ENCODE measurements around the gene CDH4. TPM values are rescaled to one million over a fixed set of nuclear protein-coding genes. Genes with fewer than 3 reads are reported as not detected.

CDH4 gene
- total RNA-seq, 2 experiments from 2014 or later, result not detected

GRCh38 chr20:61685462-61685861 lies 433.4 kb downstream of the CDH4 start:
- intact Hi-C loops (cut with micrococcal nuclease; ENCODE audit: unreplicated experiment), result no loop called here

GRCh38 chr20:61686051-61686936 lies 434.2 kb downstream of the CDH4 start:
- no peak overlapping the region for H3K27ac ChIP-seq (ENCODE audit: low read depth, low read length, poor library complexity, severe bottlenecking)
- POLR2A ChIA-PET, result no interaction called here
- H3K36me3 ChIP-seq (ENCODE audit: insufficient read depth, low read length), result no peaks in the 10 kb centered on the region
- H3K4me3 ChIP-seq (ENCODE audit: low read depth, low read length, poor library complexity, severe bottlenecking), result no peak overlapping the region
- TF ChIP-seq CTCF (conservative IDR thresholded peaks at IDR 0.05; ENCODE audit: low read length), result no peak
- TF ChIP-seq EZH2phosphoT487 (IDR thresholded peaks at IDR 0.05; ENCODE audit: borderline replicate concordance, low read depth, low read length), result no peak
- CTCF ChIA-PET (ENCODE audit: unreplicated experiment), result no interaction called here
- H2AFZ ChIP-seq (ENCODE audit: low read length), result no peak overlapping the region
- H4K20me1 ChIP-seq (ENCODE audit: insufficient read depth, low read length), result no peaks in the 10 kb centered on the region
- no TSS peak for BruUV-seq (replicated peaks)
- no peaks in the 10 kb centered on the region for H3K79me2 ChIP-seq (ENCODE audit: insufficient read depth, low read depth, low read length)
- H3K4me1 ChIP-seq (ENCODE audit: insufficient read depth, low read length, poor library complexity, severe bottlenecking), result no peaks in the 10 kb centered on the region
- intact Hi-C loops (cut with micrococcal nuclease; ENCODE audit: unreplicated experiment), result no loop called here
- no peak overlapping the region for H3K4me2 ChIP-seq (ENCODE audit: low read length)
- no peaks in the 10 kb centered on the region for H3K9me3 ChIP-seq (ENCODE audit: low read length)
- DNase-seq (ENCODE audit: low spot score), result no peak
- H3K9me2 ChIP-seq (ENCODE audit: insufficient read depth, low read length), result no peaks in the 10 kb centered on the region

More at GRCh38 chr20:61685462-61685861, 433.4 kb downstream of the CDH4 start:
- Histone ChIP-seq H3K27ac (ENCODE audit: low read depth, low read length, poor library complexity, severe bottlenecking) (no peak overlapping the region), H4K20me1 (ENCODE audit: insufficient read depth, low read length) (no peaks in the 10 kb centered on the region), H3K9me3 (ENCODE audit: low read length) (no peaks in the 10 kb centered on the region), H2AFZ (ENCODE audit: low read length) (no peak overlapping the region), H3K4me1 (ENCODE audit: insufficient read depth, low read length, poor library complexity, severe bottlenecking) (no peaks in the 10 kb centered on the region), H3K4me2 (ENCODE audit: low read length) (no peak overlapping the region), H3K4me3 (ENCODE audit: low read depth, low read length, poor library complexity, severe bottlenecking) (no peak overlapping the region), H3K36me3 (ENCODE audit: insufficient read depth, low read length) (no peaks in the 10 kb centered on the region), H3K9me2 (ENCODE audit: insufficient read depth, low read length) (no peaks in the 10 kb centered on the region), H3K79me2 (ENCODE audit: insufficient read depth, low read depth, low read length) (no peaks in the 10 kb centered on the region)
- ChIA-PET CTCF (ENCODE audit: unreplicated experiment) (no interaction called here), POLR2A (no interaction called here)
- TF ChIP-seq EZH2phosphoT487 (IDR thresholded peaks at IDR 0.05; ENCODE audit: borderline replicate concordance, low read depth, low read length) (no peak), CTCF (conservative IDR thresholded peaks at IDR 0.05; ENCODE audit: low read length) (no peak)
- no peak for DNase-seq (ENCODE audit: low spot score)
- BruUV-seq (replicated peaks), result no TSS peak

DNA sequence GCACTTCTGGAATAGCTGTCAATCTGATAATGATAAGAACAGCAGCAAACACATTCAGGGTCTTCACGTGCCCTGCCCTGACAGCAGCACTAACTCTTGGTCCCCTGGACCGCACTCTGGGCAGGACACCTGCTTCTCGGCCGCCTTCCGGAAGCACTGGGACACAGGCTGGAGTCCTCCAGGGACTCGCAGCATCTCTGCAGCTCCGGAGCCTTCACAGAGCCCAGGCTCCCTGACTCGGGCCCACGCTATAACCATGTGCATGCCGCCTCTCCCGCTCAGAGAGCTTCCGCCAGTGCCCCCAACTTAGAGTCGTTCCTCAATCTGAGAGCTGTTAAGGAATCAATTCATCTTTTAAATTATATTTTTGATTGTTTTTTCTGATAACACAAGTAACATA lies 436.4 kb downstream of the CDH4 start:
- BruUV-seq (replicated peaks), result no TSS peak
- no peaks in the 10 kb centered on the region for H3K36me3 ChIP-seq (ENCODE audit: insufficient read depth, low read length)
- H3K9me2 ChIP-seq (ENCODE audit: insufficient read depth, low read length), result no peaks in the 10 kb centered on the region
- intact Hi-C loops (cut with micrococcal nuclease; ENCODE audit: unreplicated experiment), result no loop called here
- CTCF ChIA-PET (ENCODE audit: unreplicated experiment), result no interaction called here
- H3K4me3 ChIP-seq (ENCODE audit: low read depth, low read length, poor library complexity, severe bottlenecking), result no peak overlapping the region
- no peaks in the 10 kb centered on the region for H3K79me2 ChIP-seq (ENCODE audit: insufficient read depth, low read depth, low read length)
- H3K4me1 ChIP-seq (ENCODE audit: insufficient read depth, low read length, poor library complexity, severe bottlenecking), result no peaks in the 10 kb centered on the region
- no peaks in the 10 kb centered on the region for H3K9me3 ChIP-seq (ENCODE audit: low read length)
- no peak overlapping the region for H3K4me2 ChIP-seq (ENCODE audit: low read length)
- POLR2A ChIA-PET, result no interaction called here
- DNase-seq (ENCODE audit: low spot score), result no peak
- TF ChIP-seq CTCF (conservative IDR thresholded peaks at IDR 0.05; ENCODE audit: low read length), result no peak
- TF ChIP-seq EZH2phosphoT487 (IDR thresholded peaks at IDR 0.05; ENCODE audit: borderline replicate concordance, low read depth, low read length), result no peak
- H4K20me1 ChIP-seq (ENCODE audit: insufficient read depth, low read length), result no peaks in the 10 kb centered on the region
- H2AFZ ChIP-seq (ENCODE audit: low read length), result no peak overlapping the region
- no peak overlapping the region for H3K27ac ChIP-seq (ENCODE audit: low read depth, low read length, poor library complexity, severe bottlenecking)

All from OCI-LY7 (cell line).